ENCODE data around the gene PSMB10.

DNA sequence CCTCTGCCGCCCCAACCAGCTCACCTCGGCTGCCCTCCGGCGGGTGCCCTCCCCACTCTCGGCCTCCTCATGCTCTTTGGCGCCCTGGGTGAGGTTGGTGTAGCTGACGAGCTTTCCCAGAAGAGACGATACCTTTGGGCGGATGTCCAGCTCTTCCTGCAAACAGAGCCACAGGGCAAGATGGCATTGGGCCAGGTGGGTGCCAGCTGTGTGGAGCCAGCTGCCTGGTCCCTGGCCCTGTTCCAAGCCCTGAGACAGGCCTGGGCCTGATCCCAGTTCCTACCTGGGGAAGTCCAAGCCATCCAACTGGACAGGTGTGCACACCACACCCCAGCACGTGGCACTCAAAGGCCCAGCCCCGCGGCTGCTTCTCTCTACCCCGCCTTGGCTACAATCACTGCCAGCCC, 24.9 kb upstream of the PSMB10 start:
- TF ChIP-seq, protein P1, sequence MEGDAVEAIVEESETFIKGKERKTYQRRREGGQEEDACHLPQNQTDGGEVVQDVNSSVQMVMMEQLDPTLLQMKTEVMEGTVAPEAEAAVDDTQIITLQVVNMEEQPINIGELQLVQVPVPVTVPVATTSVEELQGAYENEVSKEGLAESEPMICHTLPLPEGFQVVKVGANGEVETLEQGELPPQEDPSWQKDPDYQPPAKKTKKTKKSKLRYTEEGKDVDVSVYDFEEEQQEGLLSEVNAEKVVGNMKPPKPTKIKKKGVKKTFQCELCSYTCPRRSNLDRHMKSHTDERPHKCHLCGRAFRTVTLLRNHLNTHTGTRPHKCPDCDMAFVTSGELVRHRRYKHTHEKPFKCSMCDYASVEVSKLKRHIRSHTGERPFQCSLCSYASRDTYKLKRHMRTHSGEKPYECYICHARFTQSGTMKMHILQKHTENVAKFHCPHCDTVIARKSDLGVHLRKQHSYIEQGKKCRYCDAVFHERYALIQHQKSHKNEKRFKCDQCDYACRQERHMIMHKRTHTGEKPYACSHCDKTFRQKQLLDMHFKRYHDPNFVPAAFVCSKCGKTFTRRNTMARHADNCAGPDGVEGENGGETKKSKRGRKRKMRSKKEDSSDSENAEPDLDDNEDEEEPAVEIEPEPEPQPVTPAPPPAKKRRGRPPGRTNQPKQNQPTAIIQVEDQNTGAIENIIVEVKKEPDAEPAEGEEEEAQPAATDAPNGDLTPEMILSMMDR (IDR thresholded peaks at IDR 0.05): no peak
- no peak for TF ChIP-seq POLR2A (IDR thresholded peaks at IDR 0.05)
